Fibroblast of the aortic adventitia (primary cell): ENCODE data around the gene MAD1L1. TPM values are rescaled to one million over a fixed set of nuclear protein-coding genes. Genes with fewer than 3 reads are reported as not detected.

Experiments used
- DNase-seq: peaks from one replicate; pipeline ENCODE4 v3.0.0-alpha.2; 2010; ENCODE audit warnings: low read depth
- H3K4me3 ChIP-seq: 2 replicates; pipeline ENCODE4 v1.5.1; 2011; ENCODE audit warnings: low read depth, mild to moderate bottlenecking, control low read depth, low read length, moderate library complexity
- CTCF ChIP-seq: IDR thresholded peaks from 2 replicates; pipeline ENCODE4 v1.5.1; 2011; ENCODE audit warnings: mild to moderate bottlenecking, low read length, control low read depth, inconsistent platforms; ENCODE audit not compliant: insufficient read depth
- total RNA-seq: library from RNA; depleted of rRNA; stranded (reverse); fragments of >200 nt; gene quantifications from 2 replicates; pipeline ENCODE4 v1.2.3, GENCODE V29; 2012; ENCODE audit warnings: low replicate concordance

MAD1L1 gene
- total RNA-seq, 1 donor = 22.9 TPM

GRCh38 chr7:1893036-1893435, 339.7 kb downstream of the MAD1L1 start:
- no peak for TF ChIP-seq CTCF
- DNase-seq = no peak
- no peak overlapping the region for H3K4me3 ChIP-seq

- no peak for TF ChIP-seq CTCF
- no peak for DNase-seq
- no peak overlapping the region for H3K4me3 ChIP-seq
Measured at GRCh38 chr7:1892011-1892965, 340.5 kb downstream of the MAD1L1 start.

- TF ChIP-seq CTCF = no peak
- H3K4me3 ChIP-seq = no peak overlapping the region
- DNase-seq = no peak
Measured at GRCh38 chr7:1890289-1891235, 342.2 kb downstream of the MAD1L1 start.

GRCh38 chr7:1889556-1890181, 343.1 kb downstream of the MAD1L1 start:
- TF ChIP-seq CTCF = no peak
- peak; percentile 60 for DNase-seq
- H3K4me3 ChIP-seq = no peak overlapping the region

GRCh38 chr7:1889091-1889490, 343.7 kb downstream of the MAD1L1 start:
- no peak for DNase-seq
- no peak overlapping the region for H3K4me3 ChIP-seq
- TF ChIP-seq CTCF = no peak

GRCh38 chr7:1888425-1888824, 344.3 kb downstream of the MAD1L1 start:
- no peak overlapping the region for H3K4me3 ChIP-seq
- no peak for TF ChIP-seq CTCF
- DNase-seq = no peak
